Neuronal stem cell (in vitro differentiated cells): ENCODE results near the gene INAVA.
"Not testable (repeated sequence)": the region's sequence is repeated elsewhere in the genome, so short reads cannot be mapped to it uniquely, and the experiment has no call there.

Source experiments
- DNase-seq: peaks from one replicate; pipeline ENCODE4 v3.0.0-alpha.2; 2013; ENCODE audit warnings: low spot score
- H2AFZ ChIP-seq: one replicate; pipeline ENCODE4 v1.6.1; 2013; ENCODE audit warnings: mild to moderate bottlenecking, low read length, inconsistent platforms
- H2AK5ac ChIP-seq: 2 replicates; pipeline ENCODE4 v1.6.1; 2013; ENCODE audit warnings: low read depth, mild to moderate bottlenecking, inconsistent platforms, low read length, moderate library complexity, mixed read lengths
- H2BK120ac ChIP-seq: 2 replicates; pipeline ENCODE4 v1.6.1; 2013; ENCODE audit warnings: low read depth, mild to moderate bottlenecking, inconsistent platforms, low read length, moderate library complexity, mixed read lengths
- H2BK12ac ChIP-seq: one replicate; pipeline ENCODE4 v1.6.1; 2013; ENCODE audit warnings: low read length, inconsistent platforms
- H2BK15ac ChIP-seq: 2 replicates; pipeline ENCODE4 v1.6.1; 2013; ENCODE audit warnings: mild to moderate bottlenecking, low read length, inconsistent platforms, mixed read lengths
- H2BK5ac ChIP-seq: one replicate; pipeline ENCODE4 v1.6.1; 2013; ENCODE audit warnings: inconsistent platforms, mild to moderate bottlenecking, low read length, moderate library complexity
- H3K14ac ChIP-seq: one replicate; pipeline ENCODE4 v1.6.1; 2013; ENCODE audit warnings: low read length, inconsistent platforms
- H3K18ac ChIP-seq: 2 replicates; pipeline ENCODE4 v1.6.1; 2013; ENCODE audit warnings: low read length, inconsistent platforms
- H3K23ac ChIP-seq: 2 replicates; pipeline ENCODE4 v1.6.1; 2013; ENCODE audit warnings: low read depth, mild to moderate bottlenecking, mixed read lengths, low read length, inconsistent platforms; ENCODE audit not compliant: poor library complexity
- H3K27ac ChIP-seq: replicated peaks from 3 replicates; pipeline ENCODE4 v1.5.1; 2013; ENCODE audit warnings: low read length, inconsistent platforms
- H3K27me3 ChIP-seq, 3 experiments: 2 replicates each; pipeline ENCODE4 v1.6.1; 2013; ENCODE audit warnings: low read length in 3 of 3, mild to moderate bottlenecking in 2 of 3, inconsistent platforms in 1 of 3, low read depth in 1 of 3, mixed read lengths in 1 of 3, moderate library complexity in 1 of 3; ENCODE audit not compliant: control insufficient read depth in 3 of 3, insufficient read depth in 3 of 3
- H3K36me3 ChIP-seq, 2 donors: replicated peaks in 1 of 2; 2 replicates each; pipeline ENCODE4 v1.6.1; 2013; ENCODE audit warnings: low read length in 2 of 2; ENCODE audit not compliant: control insufficient read depth in 2 of 2, insufficient read depth in 2 of 2
- H3K4ac ChIP-seq: 2 replicates; pipeline ENCODE4 v1.6.1; 2013; ENCODE audit warnings: inconsistent platforms, mild to moderate bottlenecking, low read length, moderate library complexity
- H3K4me1 ChIP-seq, 2 donors: 1 replicate in 1 of 2; 2 replicates in 1 of 2; pipeline ENCODE4 v1.6.1; 2013; ENCODE audit warnings: low read length in 2 of 2, low read depth in 1 of 2; ENCODE audit not compliant: control insufficient read depth in 2 of 2, insufficient read depth in 1 of 2
- H3K4me2 ChIP-seq: one replicate; pipeline ENCODE4 v1.6.1; 2013; ENCODE audit warnings: mild to moderate bottlenecking, low read length, inconsistent platforms; ENCODE audit not compliant: insufficient read depth, poor library complexity, severe bottlenecking
- H3K4me3 ChIP-seq, 2 donors: 2 replicates each; pipeline ENCODE4 v1.5.1; 2013; ENCODE audit warnings: low read length in 2 of 2, mild to moderate bottlenecking in 2 of 2, inconsistent platforms in 1 of 2, moderate library complexity in 1 of 2
- H3K79me1 ChIP-seq: one replicate; pipeline ENCODE4 v1.6.1; 2013; ENCODE audit warnings: low read depth, mild to moderate bottlenecking, inconsistent platforms, low read length, moderate library complexity
- H3K9ac ChIP-seq: one replicate; pipeline ENCODE4 v1.6.1; 2013; ENCODE audit warnings: mild to moderate bottlenecking, low read depth, low read length, inconsistent platforms; ENCODE audit not compliant: poor library complexity
- H3K9me3 ChIP-seq, 2 donors: replicated peaks in 1 of 2; 2 replicates each; pipeline versions ENCODE3 to v1.6.1; 2013; ENCODE audit warnings: low read length in 2 of 2, mild to moderate bottlenecking in 2 of 2, inconsistent platforms in 1 of 2, low read depth in 1 of 2, mixed read lengths in 1 of 2, moderate library complexity in 1 of 2; ENCODE audit not compliant: control insufficient read depth in 2 of 2, insufficient read depth in 1 of 2
- H4K8ac ChIP-seq: one replicate; pipeline ENCODE4 v1.6.1; 2013; ENCODE audit warnings: low read depth, mild to moderate bottlenecking, inconsistent platforms, low read length, moderate library complexity
- H4K91ac ChIP-seq: one replicate; pipeline ENCODE4 v1.6.1; 2013; ENCODE audit warnings: low read length, low read depth, mild to moderate bottlenecking, inconsistent platforms; ENCODE audit not compliant: poor library complexity
- WGBS, 2 donors: extraction: QIAGEN DNeasy Blood & Tissue Kit; methylation state at CpG; one replicate each; pipeline ENCODE4 v1.1.7; 2013; ENCODE audit warnings: missing lambda C conversion rate in 2 of 2, mixed read lengths in 1 of 2; ENCODE audit not compliant: insufficient read length in 2 of 2, insufficient replicate concordance in 1 of 2; ENCODE audit errors: extremely low coverage in 2 of 2; 5-methylcytosine and 5-hydroxymethylcytosine counted together

INAVA gene

GRCh38 chr1:200909071-200909470 is 14.4 kb downstream of the INAVA start:
- no peaks in the 10 kb centered on the region for H3K27me3 ChIP-seq
- WGBS, 2 donors = no CpG with 5 or more reads among the region's 5 CpGs
- no peak overlapping the region for H2BK12ac ChIP-seq
- H3K79me1 ChIP-seq = peaks cover 2% of the 10 kb centered on the region
- H3K14ac ChIP-seq = no peak overlapping the region
- no peak overlapping the region for H2BK5ac ChIP-seq
- no peak overlapping the region for H3K23ac ChIP-seq
- H3K9me3 ChIP-seq = no peaks in the 10 kb centered on the region
- H4K91ac ChIP-seq = no peak overlapping the region
- no peaks in the 10 kb centered on the region for H3K4me1 ChIP-seq
- no peak overlapping the region for H3K9ac ChIP-seq
- H3K18ac ChIP-seq = no peak overlapping the region
- no peak for DNase-seq
- H3K4ac ChIP-seq = no peak overlapping the region
- no peak overlapping the region for H2AK5ac ChIP-seq
- H3K4me2 ChIP-seq = no peak overlapping the region
- peaks cover 49 to 94% of the 10 kb centered on the region in 2 donors for H3K36me3 ChIP-seq
- no peak overlapping the region for H2BK15ac ChIP-seq
- no peak overlapping the region for H3K27ac ChIP-seq
- H2BK120ac ChIP-seq = no peak overlapping the region
- H4K8ac ChIP-seq = no peak overlapping the region
- no peak overlapping the region for H3K4me3 ChIP-seq
- H2AFZ ChIP-seq = no peak overlapping the region

DNA sequence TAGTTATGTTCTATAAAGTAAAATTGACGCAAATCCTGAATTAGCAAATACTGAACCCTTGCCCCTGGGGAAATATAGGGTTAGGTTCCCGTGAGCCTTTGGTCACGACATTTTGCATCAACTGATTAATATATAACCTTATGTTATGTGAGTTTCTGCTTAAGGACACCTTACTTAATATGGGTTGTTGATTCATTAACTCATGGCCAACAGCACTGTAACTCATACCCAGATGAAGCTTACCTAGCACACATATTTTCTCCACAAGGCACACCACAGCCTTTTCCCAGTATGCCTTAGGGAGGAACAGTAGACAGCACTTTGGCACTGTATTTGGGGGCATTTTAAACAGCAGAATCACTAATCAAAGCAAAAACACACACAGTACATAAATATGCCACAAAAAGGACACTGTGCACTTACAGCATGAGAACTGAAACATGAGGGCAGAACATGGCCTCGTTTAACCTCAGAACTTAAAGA is 15.1 kb downstream of the INAVA start:
- no peak overlapping the region for H3K18ac ChIP-seq
- DNase-seq = no peak
- no peaks in the 10 kb centered on the region for H3K4me1 ChIP-seq
- no peaks in the 10 kb centered on the region for H3K9me3 ChIP-seq
- no peak overlapping the region for H3K4ac ChIP-seq
- H3K23ac ChIP-seq = no peak overlapping the region
- no peak overlapping the region for H3K4me3 ChIP-seq
- no peak overlapping the region for H3K14ac ChIP-seq
- peaks cover 49 to 89% of the 10 kb centered on the region in 2 donors for H3K36me3 ChIP-seq
- H3K27me3 ChIP-seq = no peaks in the 10 kb centered on the region
- no peak overlapping the region for H3K9ac ChIP-seq
- H3K79me1 ChIP-seq = peaks cover 2% of the 10 kb centered on the region
- WGBS, 2 donors = no CpG with 5 or more reads among the region's 4 CpGs
- no peak overlapping the region for H2BK12ac ChIP-seq
- H4K91ac ChIP-seq = no peak overlapping the region
- no peak overlapping the region for H2AK5ac ChIP-seq
- H3K4me2 ChIP-seq = no peak overlapping the region
- H4K8ac ChIP-seq = no peak overlapping the region
- no peak overlapping the region for H3K27ac ChIP-seq
- H2AFZ ChIP-seq = no peak overlapping the region
- H2BK120ac ChIP-seq = no peak overlapping the region
- H2BK5ac ChIP-seq = no peak overlapping the region
- H2BK15ac ChIP-seq = no peak overlapping the region

GRCh38 chr1:200911361-200911760 is 16.7 kb downstream of the INAVA start:
- Histone ChIP-seq H4K8ac (no peak overlapping the region), H3K14ac (no peak overlapping the region), H3K18ac (no peak overlapping the region), H3K4me2 (no peak overlapping the region), H3K27ac (no peak overlapping the region), H3K4ac (no peak overlapping the region), H2BK5ac (no peak overlapping the region), H2BK15ac (no peak overlapping the region), H2BK12ac (no peak overlapping the region), H3K4me1 (no peaks in the 10 kb centered on the region), H2AFZ (no peak overlapping the region), H2AK5ac (no peak overlapping the region), H3K36me3 (peaks cover 46 to 75% of the 10 kb centered on the region in 2 donors), H3K4me3 (no peak overlapping the region), H3K9me3 (no peaks in the 10 kb centered on the region), H3K23ac (no peak overlapping the region), H2BK120ac (no peak overlapping the region), H3K9ac (peak overlapping the region; percentile 44), H4K91ac (no peak overlapping the region), H3K27me3 (no peaks in the 10 kb centered on the region), H3K79me1 (peaks cover 2% of the 10 kb centered on the region)
- DNase-seq = no peak
- WGBS, 2 donors = no CpG with 5 or more reads among the region's 24 CpGs

GRCh38 chr1:200911936-200912335 is 17.2 kb downstream of the INAVA start:
- not testable (repeated sequence) for H2BK5ac ChIP-seq, H4K91ac ChIP-seq, H3K27me3 ChIP-seq, H2BK15ac ChIP-seq, H3K4me2 ChIP-seq, H2AK5ac ChIP-seq, H3K9ac ChIP-seq, H3K4ac ChIP-seq, H3K9me3 ChIP-seq, H3K23ac ChIP-seq, H2AFZ ChIP-seq, H3K4me3 ChIP-seq, H3K79me1 ChIP-seq, DNase-seq, H3K27ac ChIP-seq, H2BK120ac ChIP-seq, H2BK12ac ChIP-seq, H3K18ac ChIP-seq, H4K8ac ChIP-seq, H3K14ac ChIP-seq, H3K4me1 ChIP-seq
- H3K36me3 ChIP-seq = peaks cover 44 to 69% of the 10 kb centered on the region in 2 donors
- WGBS, 2 donors = no CpG with 5 or more reads among the region's 21 CpGs
